ENCODE data around the gene TMC8. TPM values are rescaled to one million over a fixed set of nuclear protein-coding genes. Genes with fewer than 3 reads are reported as not detected.

Gene TMC8
- total RNA-seq, 4 donors from 2014 or later, result 2.0 to 7.7 (median 7.6) TPM

DNA sequence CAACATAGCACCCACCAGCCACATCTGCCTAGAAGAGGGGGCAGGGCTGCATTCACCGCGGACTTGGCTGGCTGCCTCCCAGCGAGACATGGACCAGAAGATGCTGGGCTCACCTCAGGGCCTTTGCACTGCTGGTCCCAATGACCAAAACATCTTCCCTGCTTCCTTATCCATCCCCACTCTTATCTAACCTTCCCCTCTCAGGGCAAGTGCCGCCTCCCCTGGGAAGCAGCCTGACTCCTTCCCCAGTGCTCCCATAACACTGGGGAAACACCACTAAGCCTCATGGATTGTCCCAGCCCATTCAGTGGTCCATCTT is 7.7 kb upstream of the TMC8 start:
- no peak for TF ChIP-seq CTCF (IDR thresholded peaks at IDR 0.05; ENCODE audit: low read depth)

DNA sequence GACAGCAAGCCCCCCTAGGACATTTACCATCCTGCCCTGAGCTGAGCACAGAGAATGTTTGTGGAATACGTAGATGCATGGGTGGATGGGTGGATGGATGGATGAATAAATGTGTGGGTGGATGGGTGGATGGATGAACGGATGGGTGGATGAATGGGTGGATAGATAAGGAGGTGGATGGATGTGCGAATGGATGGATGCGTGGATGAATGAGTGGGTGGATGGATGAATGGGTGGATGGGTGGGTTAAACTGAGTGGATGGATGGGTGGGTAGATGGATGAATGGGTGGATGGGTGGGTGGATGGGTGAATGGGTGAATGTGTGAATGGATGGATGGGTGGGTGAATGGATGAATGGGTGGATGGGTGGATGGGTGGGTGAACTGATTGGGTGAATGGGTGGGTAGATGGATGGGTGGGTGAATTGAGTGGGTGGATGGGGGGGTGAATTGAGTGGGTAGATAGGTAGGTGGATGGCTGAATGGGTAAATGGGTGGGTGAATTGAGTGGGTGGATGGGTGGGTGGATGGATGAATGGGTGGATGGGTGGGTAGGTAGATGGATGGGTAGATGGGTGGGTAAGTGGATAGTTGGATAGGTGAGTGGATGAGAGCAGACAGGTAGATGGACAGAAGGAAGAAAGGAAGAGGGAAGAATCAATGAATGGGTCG is 7.2 kb upstream of the TMC8 start:
- no peak for TF ChIP-seq CTCF (IDR thresholded peaks at IDR 0.05; ENCODE audit: low read depth)

- no peak for TF ChIP-seq CTCF (IDR thresholded peaks at IDR 0.05; ENCODE audit: low read depth)
Measured at GRCh38 chr17:78124081-78124835, 6.3 kb upstream of the TMC8 start.

DNA sequence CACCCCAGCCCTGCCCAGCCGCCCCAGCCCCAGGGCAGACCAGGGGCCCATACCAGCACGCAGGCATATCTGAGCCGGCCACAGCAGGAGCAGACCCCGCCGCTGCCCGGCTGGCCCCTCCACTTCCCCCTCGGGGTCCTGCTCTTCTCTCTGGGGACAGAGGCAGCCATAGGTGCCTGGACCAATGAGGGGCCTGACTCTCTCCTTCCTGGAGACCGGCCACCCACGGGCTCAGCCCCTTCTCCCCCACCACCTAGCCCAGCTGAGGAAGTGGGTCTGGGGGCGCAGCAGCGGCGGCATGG is 5.8 kb upstream of the TMC8 start:
- no peak for TF ChIP-seq CTCF (IDR thresholded peaks at IDR 0.05; ENCODE audit: low read depth)

GRCh38 chr17:78125138-78125913 is 5.2 kb upstream of the TMC8 start:
- no peak for TF ChIP-seq CTCF (IDR thresholded peaks at IDR 0.05; ENCODE audit: low read depth)

- TF ChIP-seq CTCF (IDR thresholded peaks at IDR 0.05; ENCODE audit: low read depth), result no peak
Measured at GRCh38 chr17:78125976-78126894, 4.3 kb upstream of the TMC8 start.

All from subcutaneous adipose tissue (tissue), 4 donors.